Measurements from ENCODE around the gene CD52.

CD52 gene

GRCh38 chr1:26357121-26357602 lies 39.4 kb downstream of the CD52 start:
- no peak for DNase-seq

- DNase-seq = peak; percentile 80
Observed at GRCh38 chr1:26358411-26359384, 40.9 kb downstream of the CD52 start.

GRCh38 chr1:26359981-26360806 lies 42.4 kb downstream of the CD52 start:
- peak; percentile 80 for DNase-seq

- DNase-seq = no peak
Observed at GRCh38 chr1:26360807-26361604, 43.2 kb downstream of the CD52 start.

- DNase-seq = no peak
Observed at GRCh38 chr1:26361605-26362122, 43.9 kb downstream of the CD52 start.

- no peak for DNase-seq
Observed at GRCh38 chr1:26362331-26362730, 44.6 kb downstream of the CD52 start.

- DNase-seq = peak; percentile 97
Observed at GRCh38 chr1:26363549-26364448, 46.0 kb downstream of the CD52 start.

- no peak for DNase-seq
Observed at GRCh38 chr1:26364956-26365355, 47.2 kb downstream of the CD52 start.

- no peak for DNase-seq
Observed at GRCh38 chr1:26367441-26367840, 49.7 kb downstream of the CD52 start.

GRCh38 chr1:26368006-26368405 lies 50.2 kb downstream of the CD52 start:
- no peak for DNase-seq

GRCh38 chr1:26368486-26368885 lies 50.7 kb downstream of the CD52 start:
- DNase-seq = no peak

Measured in activated CD8-positive, alpha-beta memory T cell treated with anti-CD3 and anti-CD28 coated beads, Interleukin-2, amount 50 U/mL, for 48 hours (primary cell).